HepG2 (cell line): ENCODE measurements around the gene PKLR. TPM values are rescaled to one million over a fixed set of nuclear protein-coding genes. Genes with fewer than 3 reads are reported as not detected.

Experiments used
- ATF6 ChIP-seq: sonication (generic); formaldehyde crosslinking; conservative IDR thresholded peaks from 2 replicates; pipeline ENCODE4 v1.4.0; 2020; ENCODE audit warnings: missing genetic modification reagents
- KDM4B ChIP-seq: sonication (generic); formaldehyde crosslinking; IDR thresholded peaks from 2 replicates; pipeline ENCODE4 v1.4.0; 2020; ENCODE audit warnings: missing genetic modification reagents
- MBD4 ChIP-seq: IDR thresholded peaks from 2 replicates; pipeline ENCODE4 v1.6.1; 2012; ENCODE audit warnings: low read length, inconsistent platforms, borderline replicate concordance
- NFYC ChIP-seq: IDR thresholded peaks from 2 replicates; pipeline ENCODE4 v1.6.1; 2016; ENCODE audit warnings: missing genetic modification reagents, missing compliant biosample characterization
- ONECUT2 ChIP-seq: sonication (generic); formaldehyde crosslinking; IDR thresholded peaks from 2 replicates; pipeline ENCODE4 v1.4.0; 2020; ENCODE audit warnings: missing genetic modification reagents
- STAG1 ChIP-seq: sonication (generic); formaldehyde crosslinking; IDR thresholded peaks from 2 replicates; pipeline ENCODE4 v1.4.0; 2020; ENCODE audit warnings: missing genetic modification reagents
- USF2 ChIP-seq, 2 experiments: sonication (generic) in 1 of 2; formaldehyde crosslinking in 1 of 2; IDR thresholded peaks; 2 replicates each; pipeline versions ENCODE4 v1.5.1 to v1.6.1; 2011 to 2020; ENCODE audit warnings: borderline replicate concordance in 1 of 2, low read depth in 1 of 2, low read length in 1 of 2, mild to moderate bottlenecking in 1 of 2, missing genetic modification reagents in 1 of 2, moderate library complexity in 1 of 2
- XRCC5 ChIP-seq: fragments of 200-400 bp; formaldehyde crosslinking; optimal IDR thresholded peaks from 2 replicates; pipeline ENCODE3; 2017; ENCODE audit warnings: mild to moderate bottlenecking, low read length
- ZBTB39 ChIP-seq: sonication (generic); formaldehyde crosslinking; IDR thresholded peaks from 2 replicates; pipeline ENCODE4 v1.5.0; 2020; ENCODE audit warnings: missing genetic modification reagents
- ZFP82 ChIP-seq: sonication (generic); formaldehyde crosslinking; IDR thresholded peaks from 2 replicates; pipeline ENCODE4 v1.5.1; 2020; ENCODE audit warnings: mild to moderate bottlenecking, missing genetic modification reagents, borderline replicate concordance
- ZNF510 ChIP-seq: sonication (generic); formaldehyde crosslinking; IDR thresholded peaks from 2 replicates; pipeline ENCODE4 v1.4.0; 2020; ENCODE audit warnings: low read depth, mild to moderate bottlenecking, missing genetic modification reagents
- ZNF564 ChIP-seq: sonication (generic); formaldehyde crosslinking; IDR thresholded peaks from 2 replicates; pipeline ENCODE4 v1.8.1; 2023; ENCODE audit warnings: mild to moderate bottlenecking, missing genetic modification reagents
- ZSCAN31 ChIP-seq: sonication (generic); formaldehyde crosslinking; IDR thresholded peaks from 2 replicates; pipeline ENCODE4 v1.5.0; 2020; ENCODE audit warnings: low read depth, mild to moderate bottlenecking, missing genetic modification reagents
- polyA plus RNA-seq, 8 experiments: library from polyadenylated mRNA; depleted of rRNA in 3 of 8; stranded (reverse) in 7 of 8; unstranded in 1 of 8; fragments of >200 nt; fragmentation: Illumina TruSeq in 4 of 8; extraction: Trizol in 4 of 8; gene quantifications; 2 replicates each; pipeline versions ENCODE4 v1.2.1 to v1.2.3, GENCODE V29; 2011 to 2016; ENCODE audit warnings: low read depth in 4 of 8, missing spikeins in 1 of 8, mixed read lengths in 1 of 8; ENCODE audit not compliant: insufficient read depth in 1 of 8
- total RNA-seq, 5 experiments: library from RNA; depleted of rRNA; stranded (reverse); fragments of >200 nt; fragmentation: Illumina TruSeq; extraction: Trizol; gene quantifications; 2 replicates each; pipeline ENCODE4 v1.2.3, GENCODE V29; 2016; ENCODE audit warnings: low read depth in 1 of 5
- TF ChIP-seq, protein P1 (sequence below): sonication (generic); formaldehyde crosslinking; IDR thresholded peaks from 2 replicates; pipeline ENCODE4 v1.8.0; 2022; ENCODE audit warnings: low read depth, missing genetic modification reagents
- TF ChIP-seq, protein P2 (sequence below): sonication (generic); formaldehyde crosslinking; IDR thresholded peaks from 2 replicates; pipeline ENCODE4 v1.5.0; 2020; ENCODE audit warnings: missing genetic modification reagents
- TF ChIP-seq, protein P3 (sequence below): sonication (generic); formaldehyde crosslinking; IDR thresholded peaks from 2 replicates; pipeline ENCODE4 v1.5.0; 2020; ENCODE audit warnings: mild to moderate bottlenecking, missing genetic modification reagents

PKLR gene
- total and polyA plus RNA-seq, 2 of the 13 experiments (the other 11 are each of a cell fraction or from before 2014, with no cell fraction given) = 10.3 to 29.3 TPM

GRCh38 chr1:155300553-155301329, 497 bp downstream of the PKLR start (continued):
- TF ChIP-seq ZNF564 (CRISPR knock-in tag) = peak; percentile 79; the same call in 1 of the 2 replicates
- TF ChIP-seq, protein P1, sequence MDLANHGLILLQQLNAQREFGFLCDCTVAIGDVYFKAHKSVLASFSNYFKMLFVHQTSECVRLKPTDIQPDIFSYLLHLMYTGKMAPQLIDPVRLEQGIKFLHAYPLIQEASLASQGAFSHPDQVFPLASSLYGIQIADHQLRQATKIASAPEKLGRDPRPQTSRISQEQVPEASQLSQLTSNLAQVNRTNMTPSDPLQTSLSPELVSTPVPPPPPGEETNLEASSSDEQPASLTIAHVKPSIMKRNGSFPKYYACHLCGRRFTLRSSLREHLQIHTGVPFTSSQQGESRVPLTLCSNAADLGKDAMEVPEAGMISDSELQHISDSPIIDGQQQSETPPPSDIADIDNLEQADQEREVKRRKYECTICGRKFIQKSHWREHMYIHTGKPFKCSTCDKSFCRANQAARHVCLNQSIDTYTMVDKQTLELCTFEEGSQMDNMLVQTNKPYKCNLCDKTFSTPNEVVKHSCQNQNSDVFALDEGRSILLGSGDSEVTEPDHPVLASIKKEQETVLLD (CRISPR knock-in tag) = no peak
- peak; percentile 42; the same call in 1 of the 2 replicates for TF ChIP-seq ZSCAN31 (CRISPR knock-in tag)
- TF ChIP-seq ZBTB39 (CRISPR knock-in tag) = no peak
- TF ChIP-seq NFYC (CRISPR knock-in tag) = peak; percentile 52; the same call in 1 of the 2 replicates
- TF ChIP-seq STAG1 (CRISPR knock-in tag) = 0 out of 2 replicates have a peak, but pooled peaks have one; percentile 13
- peak; percentile 34 for TF ChIP-seq XRCC5
- TF ChIP-seq, protein P2, sequence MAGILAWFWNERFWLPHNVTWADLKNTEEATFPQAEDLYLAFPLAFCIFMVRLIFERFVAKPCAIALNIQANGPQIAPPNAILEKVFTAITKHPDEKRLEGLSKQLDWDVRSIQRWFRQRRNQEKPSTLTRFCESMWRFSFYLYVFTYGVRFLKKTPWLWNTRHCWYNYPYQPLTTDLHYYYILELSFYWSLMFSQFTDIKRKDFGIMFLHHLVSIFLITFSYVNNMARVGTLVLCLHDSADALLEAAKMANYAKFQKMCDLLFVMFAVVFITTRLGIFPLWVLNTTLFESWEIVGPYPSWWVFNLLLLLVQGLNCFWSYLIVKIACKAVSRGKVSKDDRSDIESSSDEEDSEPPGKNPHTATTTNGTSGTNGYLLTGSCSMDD = no peak
- TF ChIP-seq ZFP82 (CRISPR knock-in tag) = peak; percentile 97
- TF ChIP-seq, protein P3, sequence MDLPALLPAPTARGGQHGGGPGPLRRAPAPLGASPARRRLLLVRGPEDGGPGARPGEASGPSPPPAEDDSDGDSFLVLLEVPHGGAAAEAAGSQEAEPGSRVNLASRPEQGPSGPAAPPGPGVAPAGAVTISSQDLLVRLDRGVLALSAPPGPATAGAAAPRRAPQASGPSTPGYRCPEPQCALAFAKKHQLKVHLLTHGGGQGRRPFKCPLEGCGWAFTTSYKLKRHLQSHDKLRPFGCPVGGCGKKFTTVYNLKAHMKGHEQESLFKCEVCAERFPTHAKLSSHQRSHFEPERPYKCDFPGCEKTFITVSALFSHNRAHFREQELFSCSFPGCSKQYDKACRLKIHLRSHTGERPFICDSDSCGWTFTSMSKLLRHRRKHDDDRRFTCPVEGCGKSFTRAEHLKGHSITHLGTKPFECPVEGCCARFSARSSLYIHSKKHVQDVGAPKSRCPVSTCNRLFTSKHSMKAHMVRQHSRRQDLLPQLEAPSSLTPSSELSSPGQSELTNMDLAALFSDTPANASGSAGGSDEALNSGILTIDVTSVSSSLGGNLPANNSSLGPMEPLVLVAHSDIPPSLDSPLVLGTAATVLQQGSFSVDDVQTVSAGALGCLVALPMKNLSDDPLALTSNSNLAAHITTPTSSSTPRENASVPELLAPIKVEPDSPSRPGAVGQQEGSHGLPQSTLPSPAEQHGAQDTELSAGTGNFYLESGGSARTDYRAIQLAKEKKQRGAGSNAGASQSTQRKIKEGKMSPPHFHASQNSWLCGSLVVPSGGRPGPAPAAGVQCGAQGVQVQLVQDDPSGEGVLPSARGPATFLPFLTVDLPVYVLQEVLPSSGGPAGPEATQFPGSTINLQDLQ (CRISPR knock-in tag) = peak; percentile 39; the same call in 1 of the 2 replicates
- TF ChIP-seq KDM4B (CRISPR knock-in tag) = peak; percentile 90
- TF ChIP-seq ZNF510 = 0 out of 2 replicates have a peak, but pooled peaks have one; percentile 73
- TF ChIP-seq ONECUT2 (CRISPR knock-in tag) = no peak
- TF ChIP-seq ATF6 (CRISPR knock-in tag) = 0 out of 2 replicates have a peak, but pooled peaks have one; percentile 56
- TF ChIP-seq MBD4 = peak; percentile 67; the same call in 1 of the 2 replicates
- no peak for TF ChIP-seq USF2 (IDR thresholded peaks at IDR 0.05; ENCODE audit: low read depth, low read length)
- TF ChIP-seq USF2 (CRISPR knock-in tag; IDR thresholded peaks at IDR 0.05; ENCODE audit: borderline replicate concordance) = no peak
